GM12878 (cell line): ENCODE data around the gene CAPRIN2. TPM values are rescaled to one million over a fixed set of nuclear protein-coding genes. Genes with fewer than 3 reads are reported as not detected.

Experiments used
- ATAC-seq: fragments of 200-7000 bp; cut with Tn5 transposase; 3 replicates; pipeline ENCODE4 v1.9.1; 2020; ENCODE audit warnings: mild to moderate bottlenecking, moderate library complexity
- BruUV-seq: library from RNA; stranded (reverse); fragments of 400-500 nt; replicated peaks from 2 replicates; lab custom pipeline; 2021; lab: Mats Ljungman, UMichigan
- CTCF ChIA-PET: fragments of 300-600 bp; sonication (Branson Sonifier 250); formaldehyde crosslinking; extraction: SDS; loops from one replicate; lab custom pipeline; 2021; ENCODE audit warnings: inconsistent platforms; lab: Yijun Ruan, JAX
- POLR2A ChIA-PET: fragments of 350-600 bp; formaldehyde crosslinking; extraction: SDS; loops from one replicate; lab custom pipeline; 2021; ENCODE audit warnings: inconsistent platforms; lab: Charles Lee
- RAD21 ChIA-PET: fragments of 300-600 bp; sonication (Branson Sonifier 250); formaldehyde crosslinking; loops from one replicate; lab custom pipeline; 2023; ENCODE audit warnings: antibody characterized with exemption; ENCODE audit not compliant: unreplicated experiment; lab: Charles Lee
- SMC1A ChIA-PET: fragments of 300-600 bp; sonication (Branson Sonifier 250); formaldehyde crosslinking; loops from one replicate; lab custom pipeline; 2023; ENCODE audit not compliant: unreplicated experiment, uncharacterized antibody; lab: Charles Lee
- DNase-seq: peaks from one replicate; pipeline ENCODE4 v3.0.0-alpha.2; 2011; ENCODE audit warnings: low read depth, low spot score
- FAIRE-seq: peaks from 3 replicates; lab custom pipeline; 2011; peaks lifted over from hg19 to GRCh38; lab: Jason Lieb, UNC
- H2AFZ ChIP-seq: 2 replicates; pipeline ENCODE4 v1.6.0; 2011; ENCODE audit warnings: low read depth, low read length, control low read depth; ENCODE audit not compliant: control insufficient read depth
- H3K27ac ChIP-seq: 2 replicates; pipeline ENCODE4 v1.5.1; 2011; ENCODE audit warnings: control low read depth; ENCODE audit not compliant: control insufficient read depth, insufficient read depth
- H3K27me3 ChIP-seq, 2 experiments: replicated peaks in 1 of 2; 2 replicates each; pipeline versions ENCODE4 v1.6.0 to v1.6.1; 2011; ENCODE audit warnings: low read length in 1 of 2; ENCODE audit not compliant: control insufficient read depth in 2 of 2, insufficient read depth in 2 of 2
- H3K36me3 ChIP-seq, 2 experiments: 2 replicates each; pipeline ENCODE4 v1.5.1; 2011; ENCODE audit warnings: low read length in 1 of 2; ENCODE audit not compliant: control insufficient read depth in 2 of 2, insufficient read depth in 2 of 2
- H3K4me1 ChIP-seq: 2 replicates; pipeline ENCODE4 v1.6.1; 2011; ENCODE audit warnings: mild to moderate bottlenecking, low read length, moderate library complexity, mixed read lengths; ENCODE audit not compliant: control insufficient read depth, insufficient read depth
- H3K4me2 ChIP-seq: 2 replicates; pipeline ENCODE4 v1.6.0; 2011; ENCODE audit warnings: control low read depth; ENCODE audit not compliant: control insufficient read depth, insufficient read depth
- H3K4me3 ChIP-seq: fragments of 200-600 bp; sonication (generic); 2 replicates; pipeline ENCODE4 v1.5.1; 2016
- H3K79me2 ChIP-seq: 2 replicates; pipeline ENCODE4 v1.6.0; 2011; ENCODE audit warnings: low read length; ENCODE audit not compliant: control insufficient read depth, insufficient read depth
- H3K9ac ChIP-seq: 2 replicates; pipeline ENCODE4 v1.8.0; 2011; ENCODE audit warnings: low read length, control low read depth, mixed read lengths; ENCODE audit not compliant: control insufficient read depth, insufficient read depth
- H3K9me3 ChIP-seq: replicated peaks from 3 replicates; pipeline ENCODE4 v1.5.1; 2011; ENCODE audit warnings: mild to moderate bottlenecking, low read length; ENCODE audit not compliant: control insufficient read depth, insufficient read depth
- H4K20me1 ChIP-seq: 2 replicates; pipeline ENCODE4 v1.6.0; 2011; ENCODE audit not compliant: control insufficient read depth, insufficient read depth
- BACH1 ChIP-seq: fragments of 450-650 bp; IDR thresholded peaks from 2 replicates; pipeline ENCODE4 v1.6.1; 2017; ENCODE audit warnings: mild to moderate bottlenecking, borderline replicate concordance
- GATAD2B ChIP-seq: fragments of 450-650 bp; conservative IDR thresholded peaks from 2 replicates; pipeline ENCODE4 v1.6.1; 2017; ENCODE audit warnings: low read depth, mild to moderate bottlenecking, moderate library complexity
- NKRF ChIP-seq: fragments of 450-650 bp; conservative IDR thresholded peaks from 2 replicates; pipeline ENCODE4 v1.6.1; 2017; ENCODE audit warnings: mild to moderate bottlenecking, moderate library complexity
- RB1 ChIP-seq: fragments of 450-650 bp; formaldehyde crosslinking; IDR thresholded peaks from 2 replicates; pipeline ENCODE4 v1.6.1; 2017; ENCODE audit warnings: mild to moderate bottlenecking, borderline replicate concordance
- TCF7 ChIP-seq: IDR thresholded peaks from 2 replicates; pipeline ENCODE4 v1.6.1; 2014; ENCODE audit warnings: antibody characterized with exemption, borderline replicate concordance
- ZBTB11 ChIP-seq: fragments of 450-650 bp; formaldehyde crosslinking; IDR thresholded peaks from 2 replicates; pipeline ENCODE4 v1.5.0; 2022; ENCODE audit warnings: mild to moderate bottlenecking, missing genetic modification characterization
- WGBS: methylation state at CpG from one replicate; pipeline ENCODE4 v1.1.6; 2016; ENCODE audit warnings: low lambda C conversion rate; ENCODE audit not compliant: insufficient replicate concordance, insufficient coverage; ENCODE audit errors: missing lambda C conversion rate; 5-methylcytosine and 5-hydroxymethylcytosine counted together
- in situ Hi-C: fragments of 300-500 bp; cut with MboI; formaldehyde crosslinking; loops from 9 replicates; pipeline ENCODE4 v1.14.3; 2018; ENCODE audit warnings: mixed read lengths
- intact Hi-C: fragments of 100-400 bp; cut with micrococcal nuclease; formaldehyde crosslinking; loops from one replicate; pipeline ENCODE4 v1.14.2; 2022; ENCODE audit not compliant: unreplicated experiment
- polyA plus RNA-seq, 11 experiments: library from polyadenylated mRNA; depleted of rRNA in 4 of 11; unstranded in 6 of 11; stranded (reverse) in 5 of 11; fragments of >200 nt; fragmentation: Nextera tagmentation in 4 of 11; fragmentation: Illumina TruSeq in 1 of 11; extraction: Ambion mirVana in 4 of 11; extraction: Trizol in 1 of 11; gene quantifications; 1 replicate in 1 of 11; 2 replicates in 10 of 11; pipeline versions ENCODE4 v1.2.1 to v1.2.3, GENCODE V29; 2011 to 2016; ENCODE audit warnings: inconsistent platforms in 2 of 11, missing spikeins in 2 of 11, low read depth in 1 of 11
- total RNA-seq, 4 experiments: library from RNA; depleted of rRNA in 3 of 4; stranded (reverse); fragments of >200 nt in 3 of 4; fragmentation: Illumina TruSeq in 1 of 4; extraction: Trizol in 1 of 4; gene quantifications; 2 replicates each; pipeline versions ENCODE4 v1.2.1 to v1.2.3, GENCODE V29; 2013 to 2021

CAPRIN2 gene
- total and polyA plus RNA-seq, 10 of the 15 experiments (the other 5 are each of a cell fraction or from before 2014, with no cell fraction given): 1.2 to 13.6 (median 8.2) TPM

GRCh38 chr12:30744321-30744720 is 10.4 kb downstream of the CAPRIN2 start:
- CTCF ChIA-PET: interaction anchor here (1.1 to 2.1 kb wide), 3 partner anchors 9 to 64 kb away, joined by 3 to 11 read pairs (median 3); no protein-coding TSS in a partner anchor
- no peak for FAIRE-seq

More at GRCh38 chr12:30744321-30744720, 10.4 kb downstream of the CAPRIN2 start:
- H3K4me3 ChIP-seq: no peak overlapping the region
- SMC1A ChIA-PET: interaction anchor here (1.2 to 3.2 kb wide), 3 partner anchors 9 to 50 kb away, joined by 3 to 23 read pairs (median 11); partner anchors contain the start of gene CAPRIN2
- H2AFZ ChIP-seq: no peak overlapping the region
- no peak overlapping the region for H3K4me2 ChIP-seq
- H3K79me2 ChIP-seq: no peaks in the 10 kb centered on the region
- TF ChIP-seq GATAD2B: no peak
- no peak for TF ChIP-seq NKRF
- TF ChIP-seq BACH1: no peak
- TF ChIP-seq RB1: no peak
- no peak for TF ChIP-seq TCF7
- TF ChIP-seq ZBTB11 (CRISPR knock-in tag): no peak
- DNase-seq: no peak
- intact Hi-C loops: no loop called here
- BruUV-seq: no TSS peak
- no peaks in the 10 kb centered on the region for H3K9me3 ChIP-seq
- no peak overlapping the region for H3K9ac ChIP-seq
- RAD21 ChIA-PET: no interaction called here
- in situ Hi-C loops: no loop called here
- H3K36me3 ChIP-seq: no peaks in the 10 kb centered on the region
- POLR2A ChIA-PET: no interaction called here
- H3K27me3 ChIP-seq: no peaks in the 10 kb centered on the region
- ATAC-seq: no peak
- WGBS: 81% methylated on average over 2 of the region's 2 CpGs
- no peak overlapping the region for H3K27ac ChIP-seq
- H3K4me1 ChIP-seq: no peaks in the 10 kb centered on the region
- no peaks in the 10 kb centered on the region for H4K20me1 ChIP-seq
